Esophagus muscularis mucosa (tissue), 4 donors: ENCODE results near the gene HDAC1.

Experiments
- CTCF ChIP-seq, 3 experiments: fragments of 200-600 bp in 2 of 3; fragments of 450-650 bp in 1 of 3; sonication (generic) in 2 of 3; IDR thresholded peaks; one replicate each; pipeline ENCODE4 v1.5.1; 2017 to 2019; ENCODE audit warnings: antibody characterized with exemption in 3 of 3, mild to moderate bottlenecking in 2 of 3, moderate library complexity in 1 of 3
- EP300 ChIP-seq: sonication (generic); formaldehyde crosslinking; IDR thresholded peaks from one replicate; pipeline ENCODE4 v1.6.1; 2017; ENCODE audit warnings: antibody characterized with exemption
- POLR2A ChIP-seq: fragments of 450-650 bp; IDR thresholded peaks from one replicate; pipeline ENCODE4 v1.6.1; 2017; ENCODE audit warnings: antibody characterized with exemption, moderate library complexity, mild to moderate bottlenecking, low read depth
- POLR2AphosphoS5 ChIP-seq, 2 donors: sonication (generic); formaldehyde crosslinking; IDR thresholded peaks; one replicate each; pipeline ENCODE4 v1.6.1; 2017; ENCODE audit warnings: antibody characterized with exemption in 2 of 2

GRCh38 chr1:32331549-32331948 is 39.7 kb downstream of the HDAC1 start:
- TF ChIP-seq CTCF (IDR thresholded peaks at IDR 0.05), result no peak
- TF ChIP-seq POLR2A, result no peak
- no peak for TF ChIP-seq POLR2AphosphoS5 (IDR thresholded peaks at IDR 0.05)
- TF ChIP-seq EP300, result no peak
